ENCODE data around the gene RBM39.
"Not testable (repeated sequence)": the region's sequence is repeated elsewhere in the genome, so short reads cannot be mapped to it uniquely, and the experiment has no call there.

The RBM39 gene

DNA sequence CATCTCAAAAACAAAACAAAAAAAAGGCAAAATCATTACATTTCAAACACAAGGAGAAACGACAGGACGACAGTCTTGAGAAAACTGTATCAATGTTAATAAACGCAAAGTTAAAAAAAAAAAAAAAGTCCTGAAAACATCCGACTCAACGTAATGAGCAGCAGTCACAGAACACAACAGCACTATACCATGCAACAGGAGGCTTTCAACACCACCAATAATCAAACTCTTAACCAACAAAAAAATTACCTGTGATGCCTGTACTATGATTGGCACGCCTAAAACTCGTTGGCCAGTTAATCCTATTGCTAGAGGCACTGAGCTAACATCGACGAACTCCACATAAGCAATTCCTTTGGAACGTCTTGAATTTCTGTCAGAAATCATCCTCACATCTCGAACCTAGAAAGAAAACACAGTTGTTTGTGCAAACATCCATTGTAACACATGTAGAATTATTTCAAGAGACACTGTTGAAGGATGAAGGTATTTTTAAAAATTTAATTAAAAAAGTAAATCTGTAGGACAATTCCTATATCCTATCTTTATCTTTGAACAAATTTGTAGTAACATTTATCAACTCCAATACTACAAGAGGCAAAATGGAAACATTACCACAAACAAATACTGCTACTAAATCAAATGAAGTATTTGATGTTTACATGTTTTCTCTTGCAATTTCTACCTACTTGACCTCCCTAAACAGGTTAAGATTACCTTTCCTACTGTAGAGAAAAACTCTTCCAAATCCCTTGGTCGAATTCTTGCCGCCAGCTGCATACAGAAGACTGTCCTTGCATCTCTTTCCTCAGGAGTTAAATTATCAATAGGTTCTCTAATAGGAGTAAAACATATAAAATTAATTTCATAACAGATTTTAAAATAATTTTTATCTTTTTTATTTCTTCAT, 17.5 kb downstream of the RBM39 start:
- DNase-seq, result no peak

DNA sequence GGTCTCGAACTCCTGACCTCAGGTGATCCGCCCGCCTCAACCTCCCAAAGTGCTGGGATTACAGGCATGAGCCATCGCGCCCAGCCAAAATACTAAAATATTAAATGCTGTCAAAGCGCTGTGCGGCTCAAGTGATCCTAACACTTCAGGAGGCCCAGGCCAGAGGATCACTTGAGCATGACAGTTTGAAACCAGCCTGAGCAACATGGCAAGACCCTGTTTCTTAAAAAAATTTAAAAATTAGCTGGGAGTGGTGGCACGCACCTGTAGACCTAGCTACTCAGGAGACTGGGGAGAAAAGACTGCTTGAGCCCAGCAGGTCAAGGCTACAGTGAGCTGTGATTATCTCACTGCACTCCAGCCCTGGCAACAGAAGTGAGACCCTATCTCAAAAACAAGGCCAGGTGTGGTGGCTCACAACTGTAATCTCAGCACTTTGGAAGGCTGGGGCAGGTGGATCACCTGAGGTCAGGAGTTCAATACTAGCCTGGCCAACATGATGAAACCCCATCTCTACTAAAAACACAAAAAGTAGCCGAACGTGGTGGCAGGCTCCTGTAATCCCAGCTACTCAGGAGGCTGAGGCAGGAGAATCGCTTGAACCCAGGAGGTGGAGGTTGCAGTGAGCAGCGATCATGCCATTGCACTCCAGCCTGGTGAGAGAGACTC, 18.3 kb downstream of the RBM39 start:
- not testable (repeated sequence) for DNase-seq

DNA sequence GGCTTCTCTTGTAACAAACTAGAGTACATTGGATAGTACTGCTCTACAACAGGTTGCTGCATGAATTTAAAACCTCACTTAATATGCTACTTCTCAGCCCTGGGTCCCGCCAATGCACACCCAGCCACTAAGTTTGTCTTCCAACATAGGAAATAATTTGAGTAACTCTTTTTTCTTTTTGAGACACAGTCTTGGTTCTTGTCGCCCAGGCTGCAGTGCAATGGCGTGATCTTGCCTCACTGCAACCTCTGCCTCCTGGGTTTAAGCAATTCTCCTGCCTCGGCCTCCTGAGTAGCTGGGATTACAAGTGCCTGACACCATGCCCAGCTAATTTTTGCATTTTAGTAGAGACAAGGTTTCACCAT, 18.8 kb downstream of the RBM39 start:
- not testable (repeated sequence) for DNase-seq

DNA sequence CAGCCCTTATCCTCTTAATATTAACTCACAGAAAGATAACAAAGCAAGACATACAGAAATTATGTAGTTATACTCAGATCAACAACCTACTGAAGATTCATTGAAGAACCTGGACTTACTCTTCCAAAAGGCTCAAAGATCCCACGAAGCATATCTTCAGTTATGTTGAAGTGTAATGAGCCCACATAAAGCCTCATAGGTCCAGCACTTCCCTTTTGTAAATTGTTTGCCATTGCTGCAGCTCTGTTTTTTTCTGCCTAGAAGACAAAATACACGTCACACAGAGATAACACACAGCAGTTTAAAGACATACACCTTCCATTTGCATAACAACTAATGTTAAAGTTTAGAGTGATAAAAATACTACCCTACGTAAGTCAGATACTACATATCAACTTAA, 20.4 kb downstream of the RBM39 start:
- DNase-seq, result no peak

GRCh38 chr20:35721219-35721618, 20.8 kb downstream of the RBM39 start:
- no peak for DNase-seq

GRCh38 chr20:35720165-35721123, 21.6 kb downstream of the RBM39 start:
- no peak for DNase-seq

DNA sequence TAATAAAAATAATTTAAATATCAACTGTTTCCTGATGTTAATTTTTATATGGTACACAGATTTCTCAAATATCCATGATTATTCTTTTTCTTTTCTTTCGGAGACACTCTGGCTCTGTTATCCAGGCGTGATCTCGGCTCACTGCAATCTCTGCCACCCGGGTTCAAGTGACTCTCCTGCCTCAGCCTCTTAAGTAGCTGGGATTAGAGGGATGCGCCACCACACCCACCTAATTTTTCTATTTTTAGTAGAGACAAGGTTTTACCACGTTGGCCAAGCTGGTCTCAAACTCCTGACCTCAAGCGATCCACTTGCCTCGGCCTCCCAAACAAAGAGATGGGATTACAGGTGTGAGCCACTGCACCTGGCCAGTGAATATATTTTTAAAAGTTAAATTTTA, 22.3 kb downstream of the RBM39 start:
- no peak for DNase-seq

DNA sequence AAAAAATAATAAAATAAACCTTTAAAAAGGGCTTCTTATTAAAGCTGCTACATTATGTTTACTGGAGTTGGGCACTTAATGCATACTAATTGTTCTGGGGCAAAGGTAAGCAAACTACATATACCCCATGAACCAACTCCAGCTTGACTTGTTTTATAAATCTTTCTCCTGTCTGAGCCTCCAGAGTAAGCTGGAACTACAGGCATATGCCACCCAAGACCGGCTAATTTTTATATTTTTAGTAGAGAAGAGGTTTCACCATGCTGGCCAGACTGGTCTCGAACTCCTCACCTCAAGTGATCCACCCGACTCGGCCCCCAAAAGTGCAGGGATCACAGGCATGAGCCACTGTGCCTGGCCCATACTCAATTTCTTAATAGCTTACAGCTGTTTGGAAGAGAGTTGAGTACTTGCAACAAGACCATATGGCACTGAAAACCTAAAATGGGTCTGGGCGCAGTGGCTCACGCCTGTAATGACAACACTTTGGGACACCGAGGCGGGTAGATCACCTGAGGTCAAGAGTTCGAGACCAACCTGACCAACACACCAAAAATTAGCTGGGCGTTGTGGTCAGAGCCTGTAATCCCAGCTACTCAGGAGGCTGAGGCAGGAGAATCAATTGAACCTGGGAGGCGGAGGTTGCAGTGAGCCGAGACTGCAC, 23.0 kb downstream of the RBM39 start:
- DNase-seq, result no peak

- DNase-seq, result not testable (repeated sequence)
Measured at GRCh38 chr20:35718321-35718720, 23.7 kb downstream of the RBM39 start.

GRCh38 chr20:35716330-35716729, 25.7 kb downstream of the RBM39 start:
- DNase-seq, result no peak

GRCh38 chr20:35715652-35716051, 26.4 kb downstream of the RBM39 start:
- DNase-seq, result no peak

GRCh38 chr20:35714127-35714526, 27.9 kb downstream of the RBM39 start:
- DNase-seq, result no peak

GRCh38 chr20:35713120-35713519, 28.9 kb downstream of the RBM39 start:
- not testable (repeated sequence) for DNase-seq

DNA sequence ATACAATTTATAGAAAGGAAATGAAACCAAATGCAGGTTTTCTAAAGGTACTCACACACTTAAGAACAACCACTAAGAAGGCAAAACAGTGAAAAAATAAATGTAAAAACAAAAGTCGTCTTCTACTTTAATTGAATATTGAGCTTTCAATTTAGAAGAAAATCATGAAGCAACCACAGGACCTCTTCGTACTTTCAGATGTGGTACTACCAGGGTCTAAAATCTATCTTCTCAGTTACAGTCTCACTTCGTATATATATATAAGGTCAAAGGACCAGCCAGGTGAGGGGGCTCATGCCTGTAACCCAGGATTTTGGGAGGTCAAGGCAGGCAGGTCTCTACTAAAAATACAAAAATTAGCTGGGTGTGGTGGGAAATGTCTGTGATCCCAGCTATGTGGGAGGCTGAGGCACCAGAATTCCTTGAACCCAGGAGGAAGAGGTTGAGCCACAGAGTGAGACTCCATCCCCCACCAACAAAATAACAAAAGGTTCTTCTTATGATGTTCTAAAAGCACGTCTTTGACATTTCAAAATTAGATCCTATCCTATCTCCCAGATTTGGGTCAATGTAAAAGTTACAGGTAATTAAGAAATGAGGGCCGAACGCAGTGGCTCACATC, 30.4 kb downstream of the RBM39 start:
- DNase-seq, result no peak

DNA sequence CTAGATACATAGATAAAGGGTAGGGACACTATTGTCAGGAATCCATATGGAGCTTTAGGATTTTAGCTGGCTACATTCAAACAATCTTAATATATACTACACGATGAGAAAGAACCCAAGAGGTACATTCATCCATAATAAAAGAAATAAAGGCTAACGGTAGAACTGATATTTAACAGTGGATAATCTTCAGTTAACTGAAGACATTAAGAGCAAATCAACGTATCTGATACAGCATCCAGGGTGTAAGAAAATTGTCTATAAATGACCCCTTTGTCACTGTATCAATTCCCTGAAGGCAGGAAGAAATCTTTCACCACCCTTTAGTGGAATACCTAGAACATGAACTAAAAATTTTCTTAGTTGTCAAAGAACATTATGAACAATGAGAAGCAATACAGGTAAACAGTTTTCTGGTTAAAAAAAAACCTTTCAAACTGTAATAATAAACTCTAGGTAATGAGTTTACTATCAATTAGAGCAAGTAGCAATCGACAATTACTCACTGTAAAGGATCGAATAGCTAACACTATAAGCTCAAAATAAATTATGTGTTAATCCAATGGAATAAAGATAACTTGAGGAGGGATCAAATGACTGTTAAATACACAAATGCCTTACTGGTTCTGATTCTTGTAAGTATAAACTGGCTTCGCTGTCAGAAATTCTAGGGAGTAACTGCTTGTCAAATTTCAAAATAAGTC, 31.0 kb downstream of the RBM39 start:
- DNase-seq, result no peak

- no peak for DNase-seq
Measured at GRCh38 chr20:35710039-35710438, 32.0 kb downstream of the RBM39 start.

DNA sequence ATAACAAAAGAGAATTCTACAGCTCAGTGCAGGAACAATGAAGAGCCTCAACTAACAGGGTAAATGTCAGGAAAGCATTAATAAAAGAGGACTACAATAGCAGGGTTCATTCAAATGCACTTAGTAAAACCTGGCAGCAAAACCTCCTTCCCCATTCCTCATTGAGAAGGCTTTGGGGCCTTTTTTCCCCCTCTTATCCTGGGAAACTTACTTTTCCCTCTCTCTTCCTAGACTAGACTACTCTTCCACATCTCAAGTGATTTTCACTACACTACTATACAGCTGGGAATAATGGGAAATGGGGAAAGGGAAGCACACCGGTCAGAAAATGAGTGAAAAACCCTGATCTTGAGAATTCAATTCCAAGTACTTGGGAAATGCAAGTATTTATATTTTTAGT, 32.8 kb downstream of the RBM39 start:
- DNase-seq, result no peak

- no peak for DNase-seq
Measured at GRCh38 chr20:35708502-35708901, 33.6 kb downstream of the RBM39 start.

DNA sequence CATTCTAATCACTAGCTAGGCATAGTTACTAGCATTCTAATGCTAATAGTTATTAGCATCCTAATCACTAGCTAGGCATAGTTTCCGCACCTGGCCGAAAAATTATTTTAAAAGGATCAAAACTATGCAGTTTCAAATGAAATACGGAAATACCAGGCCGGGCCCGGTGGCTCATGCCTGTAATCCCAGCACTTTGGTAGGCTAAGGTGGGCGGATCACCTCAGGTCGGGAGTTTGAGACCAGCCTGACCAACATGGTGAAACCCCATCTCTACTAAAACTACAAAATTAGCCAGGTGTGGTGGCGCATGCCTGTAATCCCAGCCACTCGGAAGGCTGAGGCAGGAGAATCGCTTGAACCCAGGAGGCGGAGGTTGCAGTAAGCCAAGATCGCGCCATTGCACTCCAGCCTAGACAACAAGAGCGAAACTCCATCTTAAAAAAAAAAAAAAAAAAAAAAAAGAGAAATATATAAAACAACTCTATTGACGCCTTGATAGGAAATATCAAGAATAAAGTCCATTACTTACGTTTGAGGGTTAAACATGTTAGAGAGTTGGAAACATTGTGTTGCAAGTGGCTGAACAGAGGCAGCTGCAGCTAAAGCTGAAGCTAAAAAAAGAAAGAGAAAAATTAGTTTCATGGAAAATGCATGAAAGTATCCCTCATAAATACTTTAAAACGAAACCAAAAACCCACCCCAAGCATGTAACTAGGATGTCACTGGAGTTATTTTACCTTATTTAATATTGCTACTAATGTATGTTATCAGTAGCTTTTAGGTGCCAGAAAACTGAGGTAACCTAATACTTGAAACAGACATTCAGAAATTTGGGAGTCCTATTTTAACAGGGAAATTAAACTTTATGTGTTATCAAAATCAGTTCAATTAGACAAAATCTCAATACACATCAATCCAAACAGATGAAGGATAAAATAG, 35.2 kb downstream of the RBM39 start:
- not testable (repeated sequence) for DNase-seq

GRCh38 chr20:35705894-35706293, 36.2 kb downstream of the RBM39 start:
- not testable (repeated sequence) for DNase-seq
